ENCODE measurements around the gene INSIG2. TPM values are rescaled to one million over a fixed set of nuclear protein-coding genes. Genes with fewer than 3 reads are reported as not detected.

Gene INSIG2
- total RNA-seq, 4 donors from 2014 or later, result 4.4 to 5.6 (median 5.4) TPM

- in situ Hi-C loops (cut with MboI; ENCODE audit: low sequenced_read_pairs in 4 of 4), result no loop called here
- intact Hi-C loops (cut with DNase I; ENCODE audit: low total_unique reads), result no loop called here
- no peak overlapping the region for H3K4me3 ChIP-seq
- H3K27ac ChIP-seq, result no peak overlapping the region
- TF ChIP-seq, protein P1, sequence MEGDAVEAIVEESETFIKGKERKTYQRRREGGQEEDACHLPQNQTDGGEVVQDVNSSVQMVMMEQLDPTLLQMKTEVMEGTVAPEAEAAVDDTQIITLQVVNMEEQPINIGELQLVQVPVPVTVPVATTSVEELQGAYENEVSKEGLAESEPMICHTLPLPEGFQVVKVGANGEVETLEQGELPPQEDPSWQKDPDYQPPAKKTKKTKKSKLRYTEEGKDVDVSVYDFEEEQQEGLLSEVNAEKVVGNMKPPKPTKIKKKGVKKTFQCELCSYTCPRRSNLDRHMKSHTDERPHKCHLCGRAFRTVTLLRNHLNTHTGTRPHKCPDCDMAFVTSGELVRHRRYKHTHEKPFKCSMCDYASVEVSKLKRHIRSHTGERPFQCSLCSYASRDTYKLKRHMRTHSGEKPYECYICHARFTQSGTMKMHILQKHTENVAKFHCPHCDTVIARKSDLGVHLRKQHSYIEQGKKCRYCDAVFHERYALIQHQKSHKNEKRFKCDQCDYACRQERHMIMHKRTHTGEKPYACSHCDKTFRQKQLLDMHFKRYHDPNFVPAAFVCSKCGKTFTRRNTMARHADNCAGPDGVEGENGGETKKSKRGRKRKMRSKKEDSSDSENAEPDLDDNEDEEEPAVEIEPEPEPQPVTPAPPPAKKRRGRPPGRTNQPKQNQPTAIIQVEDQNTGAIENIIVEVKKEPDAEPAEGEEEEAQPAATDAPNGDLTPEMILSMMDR (IDR thresholded peaks at IDR 0.05 in 4 of 5, conservative IDR thresholded peaks at IDR 0.05 in 1 of 5), result no peak
- TF ChIP-seq POLR2A (IDR thresholded peaks at IDR 0.05), result no peak
- ATAC-seq (no peak), DNase-seq (no peak)
- H3K36me3 ChIP-seq, result no peaks in the 10 kb centered on the region
- H3K4me1 ChIP-seq, result no peaks in the 10 kb centered on the region
- no peaks in the 10 kb centered on the region for H3K27me3 ChIP-seq
- H3K9me3 ChIP-seq, result no peaks in the 10 kb centered on the region
Measured at GRCh38 chr2:118077636-118078247, 10.5 kb upstream of the INSIG2 start.

GRCh38 chr2:118078734-118079133 lies 9.5 kb upstream of the INSIG2 start:
- Histone ChIP-seq H3K9me3 (no peaks in the 10 kb centered on the region), H3K27ac (no peak overlapping the region), H3K4me1 (no peaks in the 10 kb centered on the region), H3K27me3 (no peaks in the 10 kb centered on the region), H3K4me3 (no peak overlapping the region), H3K36me3 (no peaks in the 10 kb centered on the region)
- intact Hi-C loops (cut with DNase I; ENCODE audit: low total_unique reads), result no loop called here
- TF ChIP-seq, protein P1 (IDR thresholded peaks at IDR 0.05 in 4 of 5, conservative IDR thresholded peaks at IDR 0.05 in 1 of 5), result no peak
- no peak for TF ChIP-seq POLR2A (IDR thresholded peaks at IDR 0.05)
- in situ Hi-C loops (cut with MboI; ENCODE audit: low sequenced_read_pairs in 4 of 4), result no loop called here
- no peak for DNase-seq
- ATAC-seq, result no peak

DNA sequence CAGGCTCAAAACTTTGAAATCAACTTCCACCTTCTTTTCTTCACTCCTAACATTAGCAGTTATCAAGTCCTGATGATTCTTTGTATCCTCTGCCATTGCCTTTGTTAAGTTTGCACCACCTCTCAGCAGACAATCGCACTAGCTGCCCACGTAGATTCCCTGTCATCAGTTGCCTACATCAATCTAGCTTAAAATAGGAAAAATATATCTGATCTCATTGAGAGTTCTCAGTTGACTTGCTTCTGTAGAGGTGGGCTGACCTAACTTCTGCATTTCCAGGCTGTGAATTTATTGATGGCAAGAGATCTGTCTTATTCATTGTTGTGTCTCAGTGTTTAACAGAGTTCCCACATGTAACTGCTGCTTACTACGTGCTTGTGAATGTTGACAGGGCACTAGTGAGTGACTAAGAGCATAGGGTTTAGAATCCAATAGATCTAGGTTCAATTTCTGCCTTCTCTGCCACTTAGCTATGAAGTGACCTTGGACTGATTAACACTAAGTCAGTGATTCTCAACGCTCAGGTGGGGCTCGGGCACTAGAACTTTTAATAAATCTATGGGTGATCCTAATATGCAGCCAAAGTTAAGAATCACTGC lies 3.7 kb upstream of the INSIG2 start:
- DNase-seq (no peak), ATAC-seq (no peak)
- in situ Hi-C loops (cut with MboI; ENCODE audit: low sequenced_read_pairs in 4 of 4), result no loop called here
- Histone ChIP-seq H3K4me1 (peaks cover 7 to 12% of the 10 kb centered on the region in 2 donors), H3K36me3 (no peaks in the 10 kb centered on the region), H3K9me3 (no peaks in the 10 kb centered on the region), H3K27me3 (no peaks in the 10 kb centered on the region), H3K4me3 (no peak overlapping the region), H3K27ac (no peak overlapping the region)
- no peak for TF ChIP-seq POLR2A (IDR thresholded peaks at IDR 0.05)
- TF ChIP-seq, protein P1 (IDR thresholded peaks at IDR 0.05 in 4 of 5, conservative IDR thresholded peaks at IDR 0.05 in 1 of 5), result no peak
- intact Hi-C loops (cut with DNase I; ENCODE audit: low total_unique reads), result no loop called here

DNA sequence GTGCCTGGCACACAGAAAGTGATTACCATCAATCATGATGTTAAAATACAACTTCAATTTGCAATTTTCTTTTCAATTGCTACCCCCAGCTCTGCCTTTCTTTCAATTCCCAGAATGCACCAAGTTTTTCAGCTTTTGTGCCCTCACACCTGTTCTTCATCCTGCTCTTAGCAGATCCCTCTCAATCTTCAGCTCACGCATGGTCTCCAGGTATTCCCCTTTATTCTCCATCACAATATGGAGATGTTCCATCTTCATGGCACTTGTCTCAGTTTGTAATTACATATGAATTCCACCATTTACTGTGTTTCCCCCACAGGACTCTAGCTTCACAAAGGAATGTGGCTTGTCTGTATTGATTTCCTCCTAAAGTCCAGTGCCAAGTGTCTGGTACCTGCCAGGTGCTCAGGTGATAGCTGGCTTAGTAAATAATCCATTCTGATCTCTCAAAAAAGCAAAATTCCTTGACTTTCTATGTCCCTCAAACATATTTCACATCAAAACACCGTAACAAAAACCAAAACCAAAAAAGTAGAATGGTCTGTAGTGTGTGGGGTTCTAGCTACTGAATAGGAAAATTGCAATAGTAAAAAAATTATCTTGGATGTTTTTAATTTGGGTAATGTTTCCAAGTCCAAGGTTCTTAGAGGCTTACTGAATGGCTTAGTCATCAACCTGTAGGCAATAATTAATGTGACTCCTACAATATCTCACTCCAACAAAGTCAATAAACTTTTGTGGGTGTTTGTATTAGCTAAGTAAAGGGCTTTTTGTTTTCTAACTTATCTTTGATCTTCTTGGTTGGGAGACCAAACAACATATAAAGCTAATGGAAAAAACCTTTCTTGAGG lies 2.9 kb upstream of the INSIG2 start:
- intact Hi-C loops (cut with DNase I; ENCODE audit: low total_unique reads), result no loop called here
- in situ Hi-C loops (cut with MboI; ENCODE audit: low sequenced_read_pairs in 4 of 4), result no loop called here
- ATAC-seq (no peak), DNase-seq (no peak)
- Histone ChIP-seq H3K4me1 (peaks cover 12 to 21% of the 10 kb centered on the region in 2 donors), H3K27me3 (no peaks in the 10 kb centered on the region), H3K9me3 (no peaks in the 10 kb centered on the region), H3K36me3 (no peaks in the 10 kb centered on the region), H3K4me3 (no peak overlapping the region), H3K27ac (no peak overlapping the region)
- TF ChIP-seq, protein P1 (IDR thresholded peaks at IDR 0.05 in 4 of 5, conservative IDR thresholded peaks at IDR 0.05 in 1 of 5), result no peak
- TF ChIP-seq POLR2A (IDR thresholded peaks at IDR 0.05), result no peak
